Body of pancreas (tissue), 4 donors: ENCODE measurements around the gene JPH3.

Source experiments
- POLR2A ChIP-seq, 3 donors: fragments of 450-650 bp; IDR thresholded peaks; one replicate each; pipeline ENCODE4 v1.6.1; 2016; ENCODE audit warnings: antibody characterized with exemption in 3 of 3, mild to moderate bottlenecking in 2 of 3
- TF ChIP-seq, protein P1 (sequence below), 7 experiments: fragments of 450-650 bp in 4 of 7; fragments of 200-600 bp in 3 of 7; sonication (generic) in 3 of 7; IDR thresholded peaks; one replicate each; pipeline ENCODE4 v1.5.1; 2016 to 2019; ENCODE audit warnings: antibody characterized with exemption in 7 of 7

DNA sequence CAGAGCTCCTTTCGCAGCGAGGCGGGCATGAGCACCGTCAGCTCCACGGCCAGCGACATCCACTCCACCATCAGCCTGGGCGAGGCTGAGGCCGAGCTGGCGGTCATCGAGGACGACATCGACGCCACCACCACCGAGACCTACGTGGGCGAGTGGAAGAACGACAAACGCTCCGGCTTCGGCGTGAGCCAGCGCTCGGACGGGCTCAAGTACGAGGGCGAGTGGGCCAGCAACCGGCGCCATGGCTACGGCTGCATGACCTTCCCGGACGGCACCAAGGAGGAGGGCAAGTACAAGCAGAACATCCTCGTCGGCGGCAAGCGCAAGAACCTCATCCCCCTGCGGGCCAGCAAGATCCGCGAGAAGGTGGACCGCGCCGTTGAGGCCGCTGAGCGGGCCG lies 42.3 kb downstream of the JPH3 start:
- TF ChIP-seq, protein P1, sequence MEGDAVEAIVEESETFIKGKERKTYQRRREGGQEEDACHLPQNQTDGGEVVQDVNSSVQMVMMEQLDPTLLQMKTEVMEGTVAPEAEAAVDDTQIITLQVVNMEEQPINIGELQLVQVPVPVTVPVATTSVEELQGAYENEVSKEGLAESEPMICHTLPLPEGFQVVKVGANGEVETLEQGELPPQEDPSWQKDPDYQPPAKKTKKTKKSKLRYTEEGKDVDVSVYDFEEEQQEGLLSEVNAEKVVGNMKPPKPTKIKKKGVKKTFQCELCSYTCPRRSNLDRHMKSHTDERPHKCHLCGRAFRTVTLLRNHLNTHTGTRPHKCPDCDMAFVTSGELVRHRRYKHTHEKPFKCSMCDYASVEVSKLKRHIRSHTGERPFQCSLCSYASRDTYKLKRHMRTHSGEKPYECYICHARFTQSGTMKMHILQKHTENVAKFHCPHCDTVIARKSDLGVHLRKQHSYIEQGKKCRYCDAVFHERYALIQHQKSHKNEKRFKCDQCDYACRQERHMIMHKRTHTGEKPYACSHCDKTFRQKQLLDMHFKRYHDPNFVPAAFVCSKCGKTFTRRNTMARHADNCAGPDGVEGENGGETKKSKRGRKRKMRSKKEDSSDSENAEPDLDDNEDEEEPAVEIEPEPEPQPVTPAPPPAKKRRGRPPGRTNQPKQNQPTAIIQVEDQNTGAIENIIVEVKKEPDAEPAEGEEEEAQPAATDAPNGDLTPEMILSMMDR (IDR thresholded peaks at IDR 0.05), result no peak
- TF ChIP-seq POLR2A (IDR thresholded peaks at IDR 0.05), result no peak
